ENCODE results near the gene TSPAN19. TPM values are rescaled to one million over a fixed set of nuclear protein-coding genes. Genes with fewer than 3 reads are reported as not detected.

Gene TSPAN19
- total RNA-seq, 3 donors from 2014 or later = 1.2 TPM; not detected in 2

- Histone ChIP-seq H3K4me1 (ENCODE audit: low read depth) (no peaks in the 10 kb centered on the region), H3K36me3 (ENCODE audit: low read depth) (no peaks in the 10 kb centered on the region), H3K9me3 (no peaks in the 10 kb centered on the region), H3K4me3 (no peak overlapping the region)
- DNase-seq (no peak), ATAC-seq (no peak)
- intact Hi-C loops (cut with DNase I, micrococcal nuclease) = no loop called here
- no peak for TF ChIP-seq CTCF (IDR thresholded peaks at IDR 0.05)
Measured at GRCh38 chr12:85000729-85001128, 35.3 kb downstream of the TSPAN19 start.

- intact Hi-C loops (cut with DNase I, micrococcal nuclease) = no loop called here
- Histone ChIP-seq H3K9me3 (no peaks in the 10 kb centered on the region), H3K36me3 (ENCODE audit: low read depth) (no peaks in the 10 kb centered on the region), H3K4me3 (no peak overlapping the region), H3K4me1 (ENCODE audit: low read depth) (no peaks in the 10 kb centered on the region)
- no peak for TF ChIP-seq CTCF (IDR thresholded peaks at IDR 0.05)
- no peak for ATAC-seq
- DNase-seq = no peak
Measured at GRCh38 chr12:84998341-84998740, 37.7 kb downstream of the TSPAN19 start.

- no peaks in the 10 kb centered on the region for H3K36me3 ChIP-seq (ENCODE audit: low read depth)
- peak; percentile 70 for ATAC-seq
- intact Hi-C loops (cut with DNase I, micrococcal nuclease) = no loop called here
- DNase-seq = peak in 1 of 3 donors; percentile 29
- H3K9me3 ChIP-seq = no peaks in the 10 kb centered on the region
- H3K4me1 ChIP-seq (ENCODE audit: low read depth) = no peaks in the 10 kb centered on the region
- no peak for TF ChIP-seq CTCF (IDR thresholded peaks at IDR 0.05)
- H3K4me3 ChIP-seq = no peak overlapping the region
Measured at GRCh38 chr12:84996759-84997158, 39.3 kb downstream of the TSPAN19 start.

GRCh38 chr12:84995641-84996040 is 40.4 kb downstream of the TSPAN19 start:
- Histone ChIP-seq H3K9me3 (no peaks in the 10 kb centered on the region), H3K4me3 (no peak overlapping the region), H3K4me1 (ENCODE audit: low read depth) (no peaks in the 10 kb centered on the region), H3K36me3 (ENCODE audit: low read depth) (no peaks in the 10 kb centered on the region)
- intact Hi-C loops (cut with DNase I, micrococcal nuclease) = no loop called here
- no peak for TF ChIP-seq CTCF (IDR thresholded peaks at IDR 0.05)
- DNase-seq (no peak), ATAC-seq (no peak)

- DNase-seq = peak in 1 of 3 donors; percentile 10
- intact Hi-C loops (cut with DNase I, micrococcal nuclease) = no loop called here
- H3K9me3 ChIP-seq = no peaks in the 10 kb centered on the region
Measured at GRCh38 chr12:84994426-84994825, 41.7 kb downstream of the TSPAN19 start.

More at GRCh38 chr12:84994426-84994825, 41.7 kb downstream of the TSPAN19 start:
- Histone ChIP-seq H3K4me3 (no peak overlapping the region), H3K4me1 (ENCODE audit: low read depth) (no peaks in the 10 kb centered on the region), H3K36me3 (ENCODE audit: low read depth) (no peaks in the 10 kb centered on the region)
- TF ChIP-seq CTCF (IDR thresholded peaks at IDR 0.05) = no peak
- no peak for ATAC-seq
